Calu3 (cell line): ENCODE measurements around the gene HOXC11. TPM values are rescaled to one million over a fixed set of nuclear protein-coding genes. Genes with fewer than 3 reads are reported as not detected.

Experiments
- BruUV-seq: library from RNA; stranded (reverse); fragments of 400-500 nt; replicated peaks from 2 replicates; lab custom pipeline; 2021; lab: Mats Ljungman, UMichigan
- CTCF ChIA-PET: fragments of 300-600 bp; sonication (Branson Sonifier 250); formaldehyde crosslinking; loops from one replicate; lab custom pipeline; 2022; ENCODE audit warnings: antibody characterized with exemption; lab: Charles Lee
- DNase-seq: peaks from one replicate; pipeline ENCODE4 v3.0.0; 2022
- H3K27ac Mint-ChIP-seq: one replicate; pipeline ENCODE4 v1.8.0; 2022; ENCODE audit warnings: mixed read lengths; ENCODE audit not compliant: unreplicated experiment
- H3K27me3 Mint-ChIP-seq: one replicate; pipeline ENCODE4 v1.8.0; 2022; ENCODE audit warnings: mixed read lengths; ENCODE audit not compliant: unreplicated experiment
- H3K36me3 Mint-ChIP-seq: one replicate; pipeline ENCODE4 v1.8.0; 2022; ENCODE audit warnings: mild to moderate bottlenecking, moderate library complexity, mixed read lengths; ENCODE audit not compliant: insufficient read depth, unreplicated experiment
- H3K4me1 Mint-ChIP-seq: one replicate; pipeline ENCODE4 v1.8.0; 2022; ENCODE audit warnings: mild to moderate bottlenecking, low read depth, mixed read lengths; ENCODE audit not compliant: unreplicated experiment
- H3K4me3 Mint-ChIP-seq: one replicate; pipeline ENCODE4 v1.8.0; 2022; ENCODE audit warnings: mild to moderate bottlenecking, low read depth, moderate library complexity, mixed read lengths; ENCODE audit not compliant: unreplicated experiment
- H3K9me3 Mint-ChIP-seq: one replicate; pipeline ENCODE4 v1.8.0; 2022; ENCODE audit warnings: low read depth, mixed read lengths; ENCODE audit not compliant: unreplicated experiment
- intact Hi-C: fragments of 100-400 bp; cut with micrococcal nuclease; formaldehyde crosslinking; loops from one replicate; pipeline ENCODE4 v1.10.0; 2022; ENCODE audit not compliant: unreplicated experiment
- total RNA-seq: library from RNA; stranded (reverse); gene quantifications from 2 replicates; pipeline ENCODE4 v1.2.3, GENCODE V29; 2022
- TF ChIP-seq, protein P1 (sequence below): fragments of 200-600 bp; IDR thresholded peaks from one replicate; pipeline ENCODE4 v1.8.0; 2022; ENCODE audit warnings: antibody characterized with exemption; ENCODE audit not compliant: unreplicated experiment

Gene HOXC11
- total RNA-seq, 1 experiment from 2014 or later: not detected

DNA sequence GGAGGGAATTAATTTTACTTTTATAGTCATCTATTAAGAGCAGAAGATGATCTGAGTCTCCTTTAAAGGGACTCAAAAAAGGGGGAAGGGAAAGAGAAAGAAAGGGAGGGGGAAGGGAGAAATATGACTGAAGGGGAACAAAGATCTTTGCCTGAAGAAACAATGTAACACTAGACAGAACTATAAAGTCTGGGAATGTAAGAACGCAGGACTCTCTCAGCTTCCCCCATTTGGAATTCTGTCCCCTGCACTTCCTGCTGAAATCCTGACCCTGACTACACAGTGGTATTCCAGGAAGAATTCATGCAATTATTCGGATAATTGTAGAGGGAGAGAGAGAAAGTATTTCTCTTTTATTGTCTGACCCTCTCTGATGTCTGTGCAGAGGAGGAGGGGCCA lies 8.6 kb upstream of the HOXC11 start:
- Mint-ChIP-seq H3K9me3 (no peaks in the 10 kb centered on the region), H3K4me3 (no peak overlapping the region), H3K27me3 (peaks cover 86% of the 10 kb centered on the region), H3K27ac (no peak overlapping the region), H3K4me1 (peaks cover 8% of the 10 kb centered on the region), H3K36me3 (no peaks in the 10 kb centered on the region)
- intact Hi-C loops: no loop called here
- BruUV-seq: no TSS peak
- no peak for DNase-seq
- TF ChIP-seq, protein P1, sequence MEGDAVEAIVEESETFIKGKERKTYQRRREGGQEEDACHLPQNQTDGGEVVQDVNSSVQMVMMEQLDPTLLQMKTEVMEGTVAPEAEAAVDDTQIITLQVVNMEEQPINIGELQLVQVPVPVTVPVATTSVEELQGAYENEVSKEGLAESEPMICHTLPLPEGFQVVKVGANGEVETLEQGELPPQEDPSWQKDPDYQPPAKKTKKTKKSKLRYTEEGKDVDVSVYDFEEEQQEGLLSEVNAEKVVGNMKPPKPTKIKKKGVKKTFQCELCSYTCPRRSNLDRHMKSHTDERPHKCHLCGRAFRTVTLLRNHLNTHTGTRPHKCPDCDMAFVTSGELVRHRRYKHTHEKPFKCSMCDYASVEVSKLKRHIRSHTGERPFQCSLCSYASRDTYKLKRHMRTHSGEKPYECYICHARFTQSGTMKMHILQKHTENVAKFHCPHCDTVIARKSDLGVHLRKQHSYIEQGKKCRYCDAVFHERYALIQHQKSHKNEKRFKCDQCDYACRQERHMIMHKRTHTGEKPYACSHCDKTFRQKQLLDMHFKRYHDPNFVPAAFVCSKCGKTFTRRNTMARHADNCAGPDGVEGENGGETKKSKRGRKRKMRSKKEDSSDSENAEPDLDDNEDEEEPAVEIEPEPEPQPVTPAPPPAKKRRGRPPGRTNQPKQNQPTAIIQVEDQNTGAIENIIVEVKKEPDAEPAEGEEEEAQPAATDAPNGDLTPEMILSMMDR: no peak
- CTCF ChIA-PET: interaction anchor here (0.9 to 1.0 kb wide), 2 partner anchors 8 to 23 kb away, joined by 3 read pairs; no protein-coding TSS in a partner anchor

GRCh38 chr12:53965281-53966084 lies 7.4 kb upstream of the HOXC11 start:
- CTCF ChIA-PET: interaction anchor here (1.0 kb wide), 1 partner anchor 24 kb away, joined by 3 read pairs; no protein-coding TSS in a partner anchor
- DNase-seq: no peak
- TF ChIP-seq, protein P1: no peak
- intact Hi-C loops: no loop called here
- H3K27ac Mint-ChIP-seq: no peak overlapping the region
- peaks cover 8% of the 10 kb centered on the region for H3K4me1 Mint-ChIP-seq
- BruUV-seq: no TSS peak
- no peaks in the 10 kb centered on the region for H3K9me3 Mint-ChIP-seq
- no peaks in the 10 kb centered on the region for H3K36me3 Mint-ChIP-seq
- peaks cover 86% of the 10 kb centered on the region for H3K27me3 Mint-ChIP-seq
- H3K4me3 Mint-ChIP-seq: no peak overlapping the region

- Mint-ChIP-seq H3K9me3 (no peaks in the 10 kb centered on the region), H3K4me3 (no peak overlapping the region), H3K4me1 (peaks cover 8% of the 10 kb centered on the region), H3K27me3 (peaks cover 90% of the 10 kb centered on the region), H3K36me3 (no peaks in the 10 kb centered on the region), H3K27ac (no peak overlapping the region)
- CTCF ChIA-PET: no interaction called here
- intact Hi-C loops: no loop called here
- TF ChIP-seq, protein P1: no peak
- no TSS peak for BruUV-seq
- no peak for DNase-seq
These were observed 6.9 kb upstream of the HOXC11 start for GRCh38 chr12:53966085-53966384.

DNA sequence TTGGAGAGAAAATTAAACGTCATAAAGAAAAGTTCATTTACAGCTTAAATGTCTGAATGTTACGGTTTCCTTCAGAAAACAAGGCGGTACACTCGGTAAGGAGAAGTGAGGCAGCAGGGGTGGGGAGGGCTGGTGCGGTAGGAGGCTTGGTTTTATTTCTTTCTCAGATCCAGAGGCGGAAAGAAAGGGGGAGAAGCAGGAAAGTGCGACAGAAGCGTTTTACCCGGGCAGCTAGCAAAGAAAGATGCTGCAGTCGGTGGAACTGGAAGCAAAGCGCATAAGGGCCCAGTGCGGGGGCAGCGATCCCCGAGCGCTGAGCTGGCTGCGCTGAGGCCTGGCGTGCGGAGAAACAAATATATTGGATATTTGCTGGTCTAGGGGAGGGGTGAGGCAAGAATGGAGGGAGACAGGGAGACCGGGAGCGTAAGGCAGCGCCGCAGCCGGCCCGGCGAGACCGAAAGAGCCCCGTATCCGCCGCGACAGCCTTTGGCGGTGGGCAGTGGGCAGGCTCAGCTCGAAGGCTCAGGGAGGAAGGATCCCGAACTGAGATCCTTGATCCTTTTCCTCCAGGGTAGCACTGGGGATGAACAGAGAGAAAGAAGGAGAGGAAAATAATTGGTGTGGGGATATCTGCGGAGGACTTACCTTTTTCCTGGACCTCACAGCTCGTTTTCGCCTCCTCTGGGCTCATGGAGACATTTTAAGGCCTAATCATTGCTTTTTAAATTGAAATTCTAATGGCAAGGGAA lies 6.4 kb upstream of the HOXC11 start:
- H3K4me1 Mint-ChIP-seq: peaks cover 8% of the 10 kb centered on the region
- no peaks in the 10 kb centered on the region for H3K9me3 Mint-ChIP-seq
- DNase-seq: no peak
- intact Hi-C loops: no loop called here
- H3K4me3 Mint-ChIP-seq: no peak overlapping the region
- no peaks in the 10 kb centered on the region for H3K36me3 Mint-ChIP-seq
- TF ChIP-seq, protein P1: no peak
- BruUV-seq: no TSS peak
- no peak overlapping the region for H3K27ac Mint-ChIP-seq
- CTCF ChIA-PET: no interaction called here
- peaks cover 96% of the 10 kb centered on the region for H3K27me3 Mint-ChIP-seq
